Measurements from ENCODE around the gene IMMT.

The IMMT gene

GRCh38 chr2:86170449-86170848 lies 24.8 kb downstream of the IMMT start:
- TF ChIP-seq CTCF (IDR thresholded peaks at IDR 0.05; ENCODE audit: control insufficient read depth, extremely low read depth, insufficient read depth) = no peak
- no peak for DNase-seq (ENCODE audit: low read depth)
- no peak overlapping the region for H3K4me3 ChIP-seq (ENCODE audit: low read depth, low read length)

DNA sequence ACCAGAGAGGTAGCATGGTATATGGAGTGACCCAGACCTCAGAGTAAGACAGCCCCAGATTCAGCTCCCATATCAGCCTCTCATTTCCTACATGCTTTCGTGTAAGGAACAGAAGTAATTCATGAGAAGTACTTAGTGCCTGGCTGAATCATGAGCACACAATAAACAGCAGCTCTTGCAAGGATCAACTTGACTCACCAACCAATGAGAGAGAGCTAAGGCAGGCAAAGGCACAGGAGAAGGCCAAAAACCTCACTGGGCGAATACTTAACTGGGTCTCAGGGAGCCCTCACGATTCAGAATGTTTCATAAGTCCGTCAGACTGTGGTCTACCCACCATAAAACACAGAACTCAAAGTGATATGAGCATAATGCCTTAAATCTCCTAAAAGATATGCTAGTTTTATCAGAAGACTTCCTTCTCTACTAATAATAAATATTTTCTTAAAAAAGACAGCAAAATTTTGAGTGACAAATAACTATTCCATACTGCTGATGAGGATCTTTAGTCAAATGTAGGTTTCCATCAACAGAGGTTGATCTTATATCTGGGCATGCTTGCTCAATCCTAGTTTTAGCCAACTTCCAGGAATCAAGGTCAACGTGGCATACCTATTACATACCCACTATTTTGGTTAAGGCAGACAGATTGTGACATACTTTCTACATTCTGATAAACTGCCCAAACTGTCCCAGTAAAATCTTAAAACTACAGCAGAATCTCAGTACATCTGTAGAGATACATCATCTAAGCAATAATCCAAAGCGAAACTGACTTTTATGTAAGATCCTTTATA lies 34.9 kb downstream of the IMMT start:
- no peak for DNase-seq (ENCODE audit: low read depth)
- no peak for TF ChIP-seq CTCF (IDR thresholded peaks at IDR 0.05; ENCODE audit: control insufficient read depth, extremely low read depth, insufficient read depth)
- H3K4me3 ChIP-seq (ENCODE audit: low read depth, low read length) = no peak overlapping the region

- H3K4me3 ChIP-seq (ENCODE audit: low read depth, low read length) = no peak overlapping the region
- TF ChIP-seq CTCF (IDR thresholded peaks at IDR 0.05; ENCODE audit: control insufficient read depth, extremely low read depth, insufficient read depth) = no peak
- DNase-seq (ENCODE audit: low read depth) = no peak
Measured at GRCh38 chr2:86158286-86158685, 37.0 kb downstream of the IMMT start.

DNA sequence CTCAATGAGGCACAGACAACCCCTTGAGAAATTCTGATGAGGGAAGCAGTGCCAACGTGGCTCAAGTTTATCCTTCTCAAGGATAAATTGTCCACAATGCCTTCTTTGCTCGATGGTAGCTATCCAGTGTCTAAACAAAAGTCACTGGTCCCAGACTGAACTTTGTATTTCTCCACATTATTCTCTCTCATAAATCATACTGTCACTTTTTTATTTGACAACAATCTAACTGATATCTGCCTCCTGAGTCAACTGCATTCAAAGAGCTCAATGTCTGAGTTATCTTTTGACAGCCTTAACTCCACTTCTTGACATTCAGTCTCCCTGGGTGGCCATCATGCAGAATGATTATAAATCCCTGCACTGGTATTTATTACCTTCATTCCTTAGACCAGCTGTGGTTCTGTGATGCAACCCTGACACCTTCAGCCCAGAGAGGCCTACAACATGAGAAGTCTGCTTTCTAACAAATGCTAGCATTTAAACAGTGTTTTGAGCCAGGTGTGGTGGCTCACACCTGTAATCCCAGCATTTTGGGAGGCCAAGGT lies 38.2 kb downstream of the IMMT start:
- no peak overlapping the region for H3K4me3 ChIP-seq (ENCODE audit: low read depth, low read length)
- TF ChIP-seq CTCF (IDR thresholded peaks at IDR 0.05; ENCODE audit: control insufficient read depth, extremely low read depth, insufficient read depth) = no peak

GRCh38 chr2:86150502-86150901 lies 44.8 kb downstream of the IMMT start:
- TF ChIP-seq CTCF (IDR thresholded peaks at IDR 0.05; ENCODE audit: control insufficient read depth, extremely low read depth, insufficient read depth) = no peak
- no peak for DNase-seq (ENCODE audit: low read depth)
- H3K4me3 ChIP-seq (ENCODE audit: low read depth, low read length) = no peak overlapping the region

More for the DNA sequence above, 38.2 kb downstream of the IMMT start:
- DNase-seq (ENCODE audit: low read depth) = no peak

DNA sequence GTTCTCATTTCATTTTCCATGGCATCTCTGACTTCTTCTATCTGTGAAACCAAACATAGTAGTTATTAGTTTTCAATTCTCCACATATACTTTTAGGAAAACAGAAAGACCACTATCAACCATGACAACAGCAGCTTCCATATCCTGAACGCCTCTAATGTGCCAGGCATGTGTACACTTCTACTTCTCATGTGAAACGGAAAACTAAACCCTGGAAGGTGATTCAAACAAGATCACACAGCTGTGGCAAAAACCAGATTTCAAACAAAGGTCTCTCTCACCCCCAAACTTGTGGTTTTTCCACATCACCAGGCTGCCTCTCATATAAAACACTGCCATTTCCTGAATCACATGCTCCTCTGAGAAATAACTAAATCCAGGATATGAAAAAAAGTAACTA lies 47.5 kb downstream of the IMMT start:
- DNase-seq (ENCODE audit: low read depth) = no peak
- TF ChIP-seq CTCF (IDR thresholded peaks at IDR 0.05; ENCODE audit: control insufficient read depth, extremely low read depth, insufficient read depth) = no peak
- no peak overlapping the region for H3K4me3 ChIP-seq (ENCODE audit: low read depth, low read length)

Data from LNCaP clone FGC (cell line).